GF-D8 (cell line): Measurements from ENCODE around the gene GOLGA6L1.
"Not testable (repeated sequence)": the region's sequence is repeated elsewhere in the genome, so short reads cannot be mapped to it uniquely, and the experiment has no call there.

Experiments used
- DNase-seq: peaks from one replicate; lab custom pipeline; 2025; lab: John Stamatoyannopoulos, UW

Gene GOLGA6L1

GRCh38 chr15:23136722-23137121 is at the start of gene GOLGA6L1:
Gene GOLGA6L1 (minus strand): TSS chr15:23136822. CDS start chr15:23136731, 91 bp downstream.
- DNase-seq = not testable (repeated sequence)

- DNase-seq = not testable (repeated sequence)
These were observed 44.6 kb upstream of the GOLGA6L1 start for GRCh38 chr15:23181201-23181600.

DNA sequence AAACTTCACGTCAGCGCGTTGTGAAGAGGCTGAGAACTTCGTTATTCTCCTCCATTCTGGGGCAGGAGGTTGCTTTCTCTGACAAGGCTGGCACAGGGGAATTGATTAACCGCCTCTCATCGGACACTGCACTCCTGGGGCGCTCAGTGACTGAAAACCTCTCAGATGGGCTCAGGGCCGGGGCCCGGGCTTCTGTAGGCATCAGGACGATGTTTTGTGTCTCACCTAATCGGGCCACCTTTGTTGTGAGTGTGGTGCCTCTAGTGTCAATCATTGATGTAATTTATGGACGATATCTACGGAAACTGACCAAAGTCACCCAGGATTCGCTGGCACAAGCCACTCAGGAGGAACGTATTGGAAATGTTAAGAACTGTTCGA is 43.9 kb upstream of the GOLGA6L1 start:
- DNase-seq = not testable (repeated sequence)

- not testable (repeated sequence) for DNase-seq
These were observed 43.3 kb upstream of the GOLGA6L1 start for GRCh38 chr15:23179768-23180546.

DNA sequence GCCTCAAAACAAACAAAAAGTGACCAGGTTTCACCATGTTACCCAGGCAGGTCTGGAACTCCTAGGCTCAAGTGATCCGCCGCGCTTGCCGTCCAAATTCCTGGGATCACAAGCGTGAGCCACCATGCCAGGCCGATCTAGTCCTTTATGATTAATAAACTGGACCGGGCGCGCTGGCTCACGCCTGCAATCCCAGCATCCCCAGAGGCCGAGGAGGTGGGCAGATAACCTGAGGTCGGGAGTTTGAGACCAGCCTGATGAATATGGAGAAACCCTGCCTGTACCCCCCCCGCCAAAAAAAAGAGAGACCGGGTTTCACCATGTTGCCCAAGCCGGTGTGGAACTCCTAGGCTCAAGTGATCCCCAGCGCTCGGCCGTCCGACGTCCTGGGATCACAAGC is 40.1 kb upstream of the GOLGA6L1 start:
- not testable (repeated sequence) for DNase-seq

GRCh38 chr15:23175606-23176005 is 39.0 kb upstream of the GOLGA6L1 start:
- DNase-seq = not testable (repeated sequence)

GRCh38 chr15:23174609-23175140 is 38.1 kb upstream of the GOLGA6L1 start:
- not testable (repeated sequence) for DNase-seq

GRCh38 chr15:23132787-23133186 is 3.8 kb downstream of the GOLGA6L1 start:
- not testable (repeated sequence) for DNase-seq

- no peak for DNase-seq
These were observed 18.4 kb downstream of the GOLGA6L1 start for GRCh38 chr15:23118208-23118607.

GRCh38 chr15:23095796-23096195 is 40.8 kb downstream of the GOLGA6L1 start:
- DNase-seq = no peak

GRCh38 chr15:23083115-23083514 is 53.5 kb downstream of the GOLGA6L1 start:
- no peak for DNase-seq

DNA sequence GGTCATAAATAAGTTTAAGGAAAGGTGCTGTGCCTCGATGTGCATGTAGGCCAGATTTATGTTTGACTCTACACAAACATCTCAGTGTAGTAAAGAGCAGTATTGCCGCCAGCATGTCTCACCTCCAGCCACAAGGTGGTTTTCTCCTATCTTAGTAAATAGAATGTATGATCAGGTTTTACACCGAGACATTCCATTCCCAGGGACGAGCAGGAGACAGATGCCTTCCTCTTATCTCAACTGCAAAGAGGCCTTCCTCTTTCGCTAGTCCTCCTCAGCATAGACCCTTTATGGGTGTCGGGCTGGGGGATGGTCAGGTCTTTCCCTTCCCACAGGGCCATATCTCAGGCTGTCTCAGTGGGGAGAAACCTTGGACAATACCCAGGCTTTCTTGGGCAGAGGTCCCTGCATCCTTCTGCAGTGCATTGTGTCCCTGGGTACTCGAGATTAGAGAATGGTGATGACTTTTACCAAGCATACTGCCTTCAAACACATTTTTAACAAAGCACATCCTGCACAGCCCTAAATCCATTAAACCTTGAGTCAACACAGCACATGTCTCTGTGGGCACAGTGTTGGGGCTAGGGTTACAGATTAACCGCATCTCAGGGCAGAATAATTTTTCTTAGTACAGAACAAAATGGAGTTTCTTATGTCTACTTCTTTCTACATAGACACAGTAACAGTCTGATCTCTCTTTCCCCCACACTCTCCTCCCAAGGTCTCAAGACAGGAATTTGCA is 54.5 kb downstream of the GOLGA6L1 start:
- not testable (repeated sequence) for DNase-seq

DNA sequence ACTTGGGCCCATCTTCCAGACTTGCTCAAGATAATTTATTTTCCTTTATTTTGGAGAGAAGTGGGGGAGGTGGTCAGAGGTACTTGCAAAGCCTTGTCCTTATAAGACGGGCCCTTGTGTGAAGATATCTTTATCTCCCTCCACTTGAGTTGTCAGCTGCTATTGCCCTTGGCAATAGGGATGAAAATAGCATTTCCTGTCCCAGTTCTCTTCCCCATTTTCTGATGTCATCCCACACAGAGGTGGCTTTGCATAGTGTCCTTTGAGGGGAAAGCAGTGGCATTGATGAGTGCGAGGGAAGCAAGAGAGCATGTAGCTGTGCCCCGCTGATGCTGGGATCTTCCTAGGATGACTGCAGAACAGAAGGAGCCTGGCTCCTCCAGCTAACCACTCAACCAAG is 55.4 kb downstream of the GOLGA6L1 start:
- DNase-seq = no peak

DNA sequence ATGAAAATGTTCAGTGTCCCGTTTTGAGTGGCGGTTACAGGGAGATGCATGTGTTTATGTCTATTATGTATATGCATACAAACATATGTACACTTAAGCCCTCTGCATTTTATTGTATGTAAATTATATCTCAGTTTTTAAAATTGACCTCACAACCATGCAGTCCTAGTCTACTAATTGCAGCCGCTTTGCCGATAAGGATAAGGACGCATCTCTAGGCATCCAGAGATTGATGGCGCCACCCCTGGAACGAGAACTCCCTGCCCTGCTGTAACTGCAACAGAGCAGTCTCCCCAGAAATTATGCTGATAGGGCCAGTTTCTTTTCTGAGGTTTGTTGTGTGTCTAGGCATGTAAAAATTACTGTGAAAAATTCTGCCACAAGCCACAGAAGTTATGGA is 56.9 kb downstream of the GOLGA6L1 start:
- no peak for DNase-seq
